PFSK-1 (cell line): ENCODE results near the gene CUX1.

Source experiments
- FOXP2 ChIP-seq: optimal IDR thresholded peaks from 2 replicates; pipeline ENCODE3; 2011; ENCODE audit warnings: borderline replicate concordance, control low read depth, inconsistent platforms; ENCODE audit not compliant: insufficient read depth; ENCODE audit errors: extremely low read length, extremely low read depth
- POLR2AphosphoS5 ChIP-seq: IDR thresholded peaks from 2 replicates; pipeline ENCODE4 v1.6.1; 2012; ENCODE audit warnings: low read depth, mild to moderate bottlenecking, control low read depth, low read length, moderate library complexity
- REST ChIP-seq, 2 experiments: IDR thresholded peaks; 2 replicates each; pipeline versions ENCODE4 v1.6.1 to v1.8.0; 2011 to 2012; ENCODE audit warnings: low read depth in 2 of 2, low read length in 2 of 2, control low read depth in 1 of 2, inconsistent platforms in 1 of 2, mild to moderate bottlenecking in 1 of 2, moderate library complexity in 1 of 2; ENCODE audit not compliant: insufficient read depth in 1 of 2
- SIN3A ChIP-seq: IDR thresholded peaks from 2 replicates; pipeline ENCODE4 v1.6.1; 2012; ENCODE audit warnings: mild to moderate bottlenecking, low read length, moderate library complexity, borderline replicate concordance; ENCODE audit not compliant: insufficient read depth
- TAF1 ChIP-seq: IDR thresholded peaks from 2 replicates; pipeline ENCODE4 v1.6.1; 2012; ENCODE audit warnings: low read length, control low read depth, borderline replicate concordance; ENCODE audit not compliant: insufficient read depth

The CUX1 gene

GRCh38 chr7:101865031-101865430, 47.6 kb downstream of the CUX1 start:
- TF ChIP-seq REST (IDR thresholded peaks at IDR 0.05; ENCODE audit: insufficient read depth in 1 of 2, low read depth in 2 of 2, low read length in 2 of 2) (no peak), TAF1 (no peak), POLR2AphosphoS5 (no peak), SIN3A (no peak), FOXP2 (no peak)

GRCh38 chr7:101865455-101865854, 48.0 kb downstream of the CUX1 start:
- TF ChIP-seq REST (IDR thresholded peaks at IDR 0.05; ENCODE audit: insufficient read depth in 1 of 2, low read depth in 2 of 2, low read length in 2 of 2) (no peak), TAF1 (no peak), FOXP2 (no peak), POLR2AphosphoS5 (no peak), SIN3A (no peak)

DNA sequence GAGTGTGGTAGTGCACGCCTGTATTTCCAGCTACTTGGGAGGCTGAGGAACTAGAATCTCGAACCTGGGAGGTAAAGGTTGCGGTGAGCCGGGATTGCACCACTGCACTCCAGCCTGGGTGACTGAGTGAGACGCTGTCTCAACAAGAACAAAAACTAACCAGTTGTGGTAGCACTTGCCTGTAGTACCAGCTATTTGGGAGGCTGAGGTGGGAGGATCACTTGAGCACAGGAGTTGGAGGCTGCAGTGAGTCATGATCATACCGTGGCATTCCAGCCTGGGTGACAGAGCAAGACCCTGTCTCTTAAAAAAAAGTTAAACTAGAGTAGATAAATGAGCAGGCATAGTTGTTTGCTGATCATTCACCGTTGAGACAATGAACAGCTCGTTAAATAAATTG, 48.9 kb downstream of the CUX1 start:
- no peak for TF ChIP-seq FOXP2
- no peak for TF ChIP-seq REST (IDR thresholded peaks at IDR 0.05; ENCODE audit: insufficient read depth in 1 of 2, low read depth in 2 of 2, low read length in 2 of 2)
- TF ChIP-seq TAF1, result no peak
- TF ChIP-seq POLR2AphosphoS5, result no peak
- TF ChIP-seq SIN3A, result no peak

GRCh38 chr7:101867265-101867664, 49.8 kb downstream of the CUX1 start:
- TF ChIP-seq TAF1 (no peak), FOXP2 (no peak), REST (IDR thresholded peaks at IDR 0.05; ENCODE audit: insufficient read depth in 1 of 2, low read depth in 2 of 2, low read length in 2 of 2) (no peak), SIN3A (no peak), POLR2AphosphoS5 (no peak)

- TF ChIP-seq SIN3A (no peak), POLR2AphosphoS5 (no peak), FOXP2 (no peak)
These were observed 50.9 kb downstream of the CUX1 start for GRCh38 chr7:101868191-101868950.
